Mononuclear cell (primary cell): ENCODE measurements around the gene DPM2. TPM values are rescaled to one million over a fixed set of nuclear protein-coding genes. Genes with fewer than 3 reads are reported as not detected.

ENCODE experiments used
- H3K27me3 ChIP-seq: 2 replicates; pipeline ENCODE4 v1.6.0; 2011; ENCODE audit warnings: low read length, control low read depth; ENCODE audit not compliant: insufficient read depth
- H3K4me1 ChIP-seq: 2 replicates; pipeline ENCODE4 v1.5.1; 2011; ENCODE audit warnings: mild to moderate bottlenecking, low read length, control low read depth; ENCODE audit not compliant: insufficient read depth
- H3K4me3 ChIP-seq: 2 replicates; pipeline ENCODE4 v1.5.1; 2011; ENCODE audit warnings: mild to moderate bottlenecking, low read length, moderate library complexity
- H3K9me3 ChIP-seq: 2 replicates; pipeline ENCODE4 v1.5.1; 2011; ENCODE audit warnings: low read depth, mild to moderate bottlenecking, control low read depth, low read length
- total RNA-seq: library from RNA; depleted of rRNA; stranded (reverse); fragments of >200 nt; gene quantifications from one replicate; pipeline ENCODE4 v1.2.3, GENCODE V29; 2012

The DPM2 gene
- total RNA-seq, 1 donor, result 12.7 TPM

DNA sequence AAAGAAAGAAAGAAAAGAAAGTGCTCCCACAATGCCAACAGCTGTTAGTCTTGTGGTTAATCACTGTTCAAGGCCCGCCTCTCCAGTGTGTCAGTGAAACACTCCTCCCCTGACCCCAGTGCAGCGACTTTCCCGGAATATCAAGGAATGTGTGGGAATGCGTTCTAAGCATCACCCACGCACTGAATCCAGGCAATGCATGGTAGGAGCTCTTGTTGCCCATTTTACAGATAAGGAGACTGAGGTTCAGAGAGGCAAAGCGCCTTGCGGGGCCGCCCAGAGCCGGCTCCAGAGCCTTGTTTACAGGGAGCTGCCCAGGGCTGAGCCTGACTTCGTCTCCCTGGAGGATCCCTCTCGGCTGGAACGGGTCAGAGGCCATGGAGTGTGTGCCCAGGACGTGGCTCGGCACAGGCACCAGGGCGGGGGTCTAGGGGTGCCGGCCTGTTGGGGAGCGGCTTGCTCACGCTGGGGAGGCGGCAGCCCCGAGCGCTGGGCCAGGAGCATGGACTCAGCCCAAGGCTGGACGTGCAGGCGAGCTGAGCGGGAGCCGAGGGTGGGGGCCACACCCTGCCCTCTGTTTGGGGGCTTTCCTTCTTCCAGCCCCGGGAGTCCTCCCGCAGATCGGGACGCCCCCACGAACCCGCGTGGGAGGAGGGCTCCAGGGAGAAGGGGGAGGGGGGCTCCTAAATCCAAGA lies 39.1 kb downstream of the DPM2 start:
- Histone ChIP-seq H3K9me3 (no peaks in the 10 kb centered on the region), H3K4me3 (peak overlapping the region; percentile 52), H3K4me1 (peaks cover 40% of the 10 kb centered on the region), H3K27me3 (no peaks in the 10 kb centered on the region)

- Histone ChIP-seq H3K9me3 (peaks cover 4% of the 10 kb centered on the region), H3K4me3 (no peak overlapping the region), H3K27me3 (no peaks in the 10 kb centered on the region), H3K4me1 (peaks cover 28% of the 10 kb centered on the region)
These were observed 40.4 kb downstream of the DPM2 start for GRCh38 chr9:127897193-127897692.

GRCh38 chr9:127896395-127897192 lies 41.1 kb downstream of the DPM2 start:
- H3K9me3 ChIP-seq, result peaks cover 4% of the 10 kb centered on the region
- H3K4me3 ChIP-seq, result no peak overlapping the region
- H3K4me1 ChIP-seq, result peaks cover 25% of the 10 kb centered on the region
- no peaks in the 10 kb centered on the region for H3K27me3 ChIP-seq

GRCh38 chr9:127895811-127896210 lies 41.8 kb downstream of the DPM2 start:
- Histone ChIP-seq H3K4me1 (peaks cover 25% of the 10 kb centered on the region), H3K4me3 (no peak overlapping the region), H3K27me3 (no peaks in the 10 kb centered on the region), H3K9me3 (peaks cover 4% of the 10 kb centered on the region)

- peaks cover 4% of the 10 kb centered on the region for H3K9me3 ChIP-seq
- no peaks in the 10 kb centered on the region for H3K27me3 ChIP-seq
- H3K4me1 ChIP-seq, result peaks cover 11% of the 10 kb centered on the region
- no peak overlapping the region for H3K4me3 ChIP-seq
These were observed 44.3 kb downstream of the DPM2 start for GRCh38 chr9:127893392-127893791.

DNA sequence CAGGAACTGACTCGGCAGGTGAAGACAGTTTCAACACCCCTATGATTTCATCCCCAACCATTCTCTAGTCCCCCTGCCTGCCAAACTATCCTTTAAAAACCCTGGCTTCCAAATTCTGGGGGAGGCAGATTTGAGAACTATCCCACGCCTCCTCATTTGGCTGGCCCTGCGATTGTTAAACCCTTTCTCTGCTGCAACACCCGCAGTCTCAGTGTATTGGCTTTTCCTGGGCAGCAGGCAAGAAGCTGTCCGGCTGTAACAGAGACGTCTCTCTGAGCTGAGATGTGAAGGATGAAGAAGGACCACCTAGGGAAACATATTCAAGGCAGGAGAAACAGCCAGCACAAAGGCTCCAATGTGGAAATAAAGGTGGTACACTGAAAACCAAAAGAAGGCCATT lies 44.8 kb downstream of the DPM2 start:
- Histone ChIP-seq H3K9me3 (peaks cover 4% of the 10 kb centered on the region), H3K4me3 (no peak overlapping the region), H3K4me1 (peaks cover 5% of the 10 kb centered on the region), H3K27me3 (no peaks in the 10 kb centered on the region)

GRCh38 chr9:127890053-127890452 lies 47.6 kb downstream of the DPM2 start:
- Histone ChIP-seq H3K27me3 (no peaks in the 10 kb centered on the region), H3K4me3 (no peak overlapping the region), H3K9me3 (peaks cover 4% of the 10 kb centered on the region)

GRCh38 chr9:127887792-127888191 lies 49.9 kb downstream of the DPM2 start:
- no peak overlapping the region for H3K4me3 ChIP-seq
- no peaks in the 10 kb centered on the region for H3K27me3 ChIP-seq
- H3K9me3 ChIP-seq, result no peaks in the 10 kb centered on the region
- no peaks in the 10 kb centered on the region for H3K4me1 ChIP-seq

More at GRCh38 chr9:127890053-127890452, 47.6 kb downstream of the DPM2 start:
- no peaks in the 10 kb centered on the region for H3K4me1 ChIP-seq

- no peaks in the 10 kb centered on the region for H3K9me3 ChIP-seq
- no peak overlapping the region for H3K4me3 ChIP-seq
- no peaks in the 10 kb centered on the region for H3K4me1 ChIP-seq
- H3K27me3 ChIP-seq, result no peaks in the 10 kb centered on the region
These were observed 51.2 kb downstream of the DPM2 start for GRCh38 chr9:127886401-127886972.

- no peak overlapping the region for H3K4me3 ChIP-seq
- H3K27me3 ChIP-seq, result no peaks in the 10 kb centered on the region
- H3K4me1 ChIP-seq, result no peaks in the 10 kb centered on the region
- H3K9me3 ChIP-seq, result no peaks in the 10 kb centered on the region
These were observed 52.0 kb downstream of the DPM2 start for GRCh38 chr9:127885508-127886281.

Other genes starting within 250 kb of the DPM2 start
- gene CFAP157, start 230.9 kb downstream of the DPM2 start, total RNA-seq, result not detected
- gene PTRH1, start 222.2 kb downstream of the DPM2 start, total RNA-seq, result 1.7 TPM
- 1.9 TPM for gene TTC16, start 221.8 kb downstream of the DPM2 start, total RNA-seq
- 13.4 TPM for gene TOR2A, start 202.6 kb downstream of the DPM2 start, total RNA-seq
- 12.6 TPM for gene SH2D3C, start 159.2 kb downstream of the DPM2 start, total RNA-seq
- 77.8 TPM for gene CDK9, start 151.8 kb downstream of the DPM2 start, total RNA-seq
- gene FPGS, start 135.0 kb downstream of the DPM2 start, total RNA-seq, result 44.4 TPM
- gene ENG, start 83.2 kb downstream of the DPM2 start, total RNA-seq, result 3.8 TPM
- gene AK1, start 60.2 kb downstream of the DPM2 start, total RNA-seq, result 3.7 TPM
- gene ST6GALNAC6, start 38.3 kb downstream of the DPM2 start, total RNA-seq, result 35.8 TPM
- gene ST6GALNAC4, start 20.8 kb downstream of the DPM2 start, total RNA-seq, result 22.7 TPM
- 0.42 TPM for gene PIP5KL1, start 7.1 kb downstream of the DPM2 start, total RNA-seq
- gene EEIG1, start 43.1 kb upstream of the DPM2 start, total RNA-seq, result 49.1 TPM
- 14.0 TPM for gene NAIF1, start 129.5 kb upstream of the DPM2 start, total RNA-seq
- 30.6 TPM for gene SLC25A25, start 130.4 kb upstream of the DPM2 start, total RNA-seq
- gene PTGES2, start 189.9 kb upstream of the DPM2 start, total RNA-seq, result 23.7 TPM
- 4.7 TPM for gene LCN2, start 211.6 kb upstream of the DPM2 start, total RNA-seq
- 78.1 TPM for gene BBLN, start 222.4 kb upstream of the DPM2 start, total RNA-seq